ENCODE measurements around the gene KLHL14. TPM values are rescaled to one million over a fixed set of nuclear protein-coding genes. Genes with fewer than 3 reads are reported as not detected.
A peak's percentile ranks its signal among the peaks of the same experiment; 100 is the strongest.

The KLHL14 gene
- total and polyA plus RNA-seq, 2 of the 13 experiments (the other 11 are each of a cell fraction or from before 2014, with no cell fraction given): 16.0 to 41.8 TPM

DNA sequence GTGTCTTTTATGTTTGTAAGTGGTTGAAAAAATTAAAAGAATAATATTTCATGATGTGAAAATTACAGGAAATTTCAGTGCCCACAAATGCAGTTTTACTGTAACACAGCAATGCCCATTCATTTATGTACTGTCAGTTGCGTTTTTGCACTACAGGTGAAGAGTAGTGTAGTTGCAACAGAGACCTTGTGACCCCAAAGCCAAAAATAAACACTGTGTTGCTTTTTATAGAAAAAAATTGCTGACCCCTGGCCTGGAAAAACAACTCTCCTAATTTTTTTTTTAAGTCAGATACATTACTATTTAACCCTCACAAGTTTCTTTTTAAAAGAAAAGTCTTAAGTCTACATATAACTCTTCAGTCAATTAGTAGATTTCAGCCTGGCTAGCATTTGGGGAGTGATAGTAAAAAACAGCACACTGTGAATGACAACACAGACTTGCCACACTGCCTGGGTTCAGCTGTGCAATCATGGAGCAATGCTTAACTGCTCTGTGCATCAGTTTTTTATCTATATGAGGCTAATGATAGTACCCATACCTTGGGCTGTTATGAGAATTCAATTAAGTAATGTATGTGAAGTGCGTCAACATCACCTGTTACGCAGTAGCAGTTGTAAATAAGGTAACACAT, 8.1 kb downstream of the KLHL14 start (continued):
- peak; percentile 78 for TF ChIP-seq PPARG (CRISPR knock-in tag; conservative IDR thresholded peaks at IDR 0.05)
- TF ChIP-seq NR2F6 (IDR thresholded peaks at IDR 0.05): peak; percentile 95
- TF ChIP-seq NR2F6 (CRISPR knock-in tag; IDR thresholded peaks at IDR 0.05): peak; percentile 91
- TF ChIP-seq NKX3-1 (CRISPR knock-in tag; IDR thresholded peaks at IDR 0.05): no peak
- peak; percentile 32; the same call in 1 of the 2 replicates for TF ChIP-seq KMT2A (CRISPR knock-in tag; IDR thresholded peaks at IDR 0.05)
- TF ChIP-seq ZNF205 (CRISPR knock-in tag; IDR thresholded peaks at IDR 0.05): no peak
- TF ChIP-seq RCOR2 (CRISPR knock-in tag; IDR thresholded peaks at IDR 0.05): peak; percentile 47; the same call in 1 of the 2 replicates
- no peak for TF ChIP-seq ZSCAN29 (CRISPR knock-in tag; conservative IDR thresholded peaks at IDR 0.05)
- TF ChIP-seq HNF4G (IDR thresholded peaks at IDR 0.05; ENCODE audit: borderline replicate concordance, low read depth, low read length): no peak
- TF ChIP-seq HNF4G (CRISPR knock-in tag; IDR thresholded peaks at IDR 0.05; ENCODE audit: borderline replicate concordance, low read depth): no peak
- TF ChIP-seq TAF1 (CRISPR knock-in tag; IDR thresholded peaks at IDR 0.05): no peak
- no peak for TF ChIP-seq FOXP4 (CRISPR knock-in tag; IDR thresholded peaks at IDR 0.05)
- TF ChIP-seq, protein P1, sequence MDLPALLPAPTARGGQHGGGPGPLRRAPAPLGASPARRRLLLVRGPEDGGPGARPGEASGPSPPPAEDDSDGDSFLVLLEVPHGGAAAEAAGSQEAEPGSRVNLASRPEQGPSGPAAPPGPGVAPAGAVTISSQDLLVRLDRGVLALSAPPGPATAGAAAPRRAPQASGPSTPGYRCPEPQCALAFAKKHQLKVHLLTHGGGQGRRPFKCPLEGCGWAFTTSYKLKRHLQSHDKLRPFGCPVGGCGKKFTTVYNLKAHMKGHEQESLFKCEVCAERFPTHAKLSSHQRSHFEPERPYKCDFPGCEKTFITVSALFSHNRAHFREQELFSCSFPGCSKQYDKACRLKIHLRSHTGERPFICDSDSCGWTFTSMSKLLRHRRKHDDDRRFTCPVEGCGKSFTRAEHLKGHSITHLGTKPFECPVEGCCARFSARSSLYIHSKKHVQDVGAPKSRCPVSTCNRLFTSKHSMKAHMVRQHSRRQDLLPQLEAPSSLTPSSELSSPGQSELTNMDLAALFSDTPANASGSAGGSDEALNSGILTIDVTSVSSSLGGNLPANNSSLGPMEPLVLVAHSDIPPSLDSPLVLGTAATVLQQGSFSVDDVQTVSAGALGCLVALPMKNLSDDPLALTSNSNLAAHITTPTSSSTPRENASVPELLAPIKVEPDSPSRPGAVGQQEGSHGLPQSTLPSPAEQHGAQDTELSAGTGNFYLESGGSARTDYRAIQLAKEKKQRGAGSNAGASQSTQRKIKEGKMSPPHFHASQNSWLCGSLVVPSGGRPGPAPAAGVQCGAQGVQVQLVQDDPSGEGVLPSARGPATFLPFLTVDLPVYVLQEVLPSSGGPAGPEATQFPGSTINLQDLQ (CRISPR knock-in tag; IDR thresholded peaks at IDR 0.05): no peak
- no peak for TF ChIP-seq KDM3A (CRISPR knock-in tag; IDR thresholded peaks at IDR 0.05; ENCODE audit: low read depth)
- TF ChIP-seq ZNF318 (CRISPR knock-in tag; IDR thresholded peaks at IDR 0.05): no peak

All from HepG2 (cell line).